GM12878 (cell line): Measurements from ENCODE around the gene CENPP. TPM values are rescaled to one million over a fixed set of nuclear protein-coding genes. Genes with fewer than 3 reads are reported as not detected.

Experiments used
- ATAC-seq: fragments of 200-7000 bp; cut with Tn5 transposase; 3 replicates; pipeline ENCODE4 v1.9.1; 2020; ENCODE audit warnings: mild to moderate bottlenecking, moderate library complexity
- BruUV-seq: library from RNA; stranded (reverse); fragments of 400-500 nt; replicated peaks from 2 replicates; lab custom pipeline; 2021; lab: Mats Ljungman, UMichigan
- CTCF ChIA-PET: fragments of 300-600 bp; sonication (Branson Sonifier 250); formaldehyde crosslinking; extraction: SDS; loops from one replicate; lab custom pipeline; 2021; ENCODE audit warnings: inconsistent platforms; lab: Yijun Ruan, JAX
- POLR2A ChIA-PET: fragments of 350-600 bp; formaldehyde crosslinking; extraction: SDS; loops from one replicate; lab custom pipeline; 2021; ENCODE audit warnings: inconsistent platforms; lab: Charles Lee
- RAD21 ChIA-PET: fragments of 300-600 bp; sonication (Branson Sonifier 250); formaldehyde crosslinking; loops from one replicate; lab custom pipeline; 2023; ENCODE audit warnings: antibody characterized with exemption; ENCODE audit not compliant: unreplicated experiment; lab: Charles Lee
- SMC1A ChIA-PET: fragments of 300-600 bp; sonication (Branson Sonifier 250); formaldehyde crosslinking; loops from one replicate; lab custom pipeline; 2023; ENCODE audit not compliant: unreplicated experiment, uncharacterized antibody; lab: Charles Lee
- DNase-seq: peaks from one replicate; pipeline ENCODE4 v3.0.0-alpha.2; 2011; ENCODE audit warnings: low read depth, low spot score
- FAIRE-seq: peaks from 3 replicates; lab custom pipeline; 2011; peaks lifted over from hg19 to GRCh38; lab: Jason Lieb, UNC
- H2AFZ ChIP-seq: 2 replicates; pipeline ENCODE4 v1.6.0; 2011; ENCODE audit warnings: low read depth, low read length, control low read depth; ENCODE audit not compliant: control insufficient read depth
- H3K27ac ChIP-seq: 2 replicates; pipeline ENCODE4 v1.5.1; 2011; ENCODE audit warnings: control low read depth; ENCODE audit not compliant: control insufficient read depth, insufficient read depth
- H3K27me3 ChIP-seq, 2 experiments: replicated peaks in 1 of 2; 2 replicates each; pipeline versions ENCODE4 v1.6.0 to v1.6.1; 2011; ENCODE audit warnings: low read length in 1 of 2; ENCODE audit not compliant: control insufficient read depth in 2 of 2, insufficient read depth in 2 of 2
- H3K36me3 ChIP-seq, 2 experiments: 2 replicates each; pipeline ENCODE4 v1.5.1; 2011; ENCODE audit warnings: low read length in 1 of 2; ENCODE audit not compliant: control insufficient read depth in 2 of 2, insufficient read depth in 2 of 2
- H3K4me1 ChIP-seq: 2 replicates; pipeline ENCODE4 v1.6.1; 2011; ENCODE audit warnings: mild to moderate bottlenecking, low read length, moderate library complexity, mixed read lengths; ENCODE audit not compliant: control insufficient read depth, insufficient read depth
- H3K4me2 ChIP-seq: 2 replicates; pipeline ENCODE4 v1.6.0; 2011; ENCODE audit warnings: control low read depth; ENCODE audit not compliant: control insufficient read depth, insufficient read depth
- H3K4me3 ChIP-seq: fragments of 200-600 bp; sonication (generic); 2 replicates; pipeline ENCODE4 v1.5.1; 2016
- H3K79me2 ChIP-seq: 2 replicates; pipeline ENCODE4 v1.6.0; 2011; ENCODE audit warnings: low read length; ENCODE audit not compliant: control insufficient read depth, insufficient read depth
- H3K9ac ChIP-seq: 2 replicates; pipeline ENCODE4 v1.8.0; 2011; ENCODE audit warnings: low read length, control low read depth, mixed read lengths; ENCODE audit not compliant: control insufficient read depth, insufficient read depth
- H3K9me3 ChIP-seq: replicated peaks from 3 replicates; pipeline ENCODE4 v1.5.1; 2011; ENCODE audit warnings: mild to moderate bottlenecking, low read length; ENCODE audit not compliant: control insufficient read depth, insufficient read depth
- H4K20me1 ChIP-seq: 2 replicates; pipeline ENCODE4 v1.6.0; 2011; ENCODE audit not compliant: control insufficient read depth, insufficient read depth
- CBX3 ChIP-seq: fragments of 200-600 bp; sonication (generic); IDR thresholded peaks from 2 replicates; pipeline ENCODE4 v1.6.1; 2016; ENCODE audit warnings: low read depth, borderline replicate concordance
- ESRRA ChIP-seq: IDR thresholded peaks from 2 replicates; pipeline ENCODE4 v1.6.1; 2012; ENCODE audit warnings: mild to moderate bottlenecking, low read length, improper control_type of control experiment
- FOXK2 ChIP-seq: fragments of 450-650 bp; IDR thresholded peaks from 2 replicates; pipeline ENCODE4 v1.6.1; 2017; ENCODE audit warnings: mild to moderate bottlenecking, moderate library complexity
- IRF5 ChIP-seq: fragments of 450-650 bp; IDR thresholded peaks from 2 replicates; pipeline ENCODE4 v1.6.1; 2017; ENCODE audit warnings: borderline replicate concordance
- MTA3 ChIP-seq: IDR thresholded peaks from 2 replicates; pipeline ENCODE4 v1.6.1; 2012; ENCODE audit warnings: low read length, inconsistent platforms, borderline replicate concordance
- NR2C2 ChIP-seq: IDR thresholded peaks from 2 replicates; pipeline ENCODE4 v1.6.1; 2011; ENCODE audit warnings: borderline replicate concordance, low read depth; ENCODE audit not compliant: control insufficient read depth, insufficient read length
- WGBS: methylation state at CpG from one replicate; pipeline ENCODE4 v1.1.6; 2016; ENCODE audit warnings: low lambda C conversion rate; ENCODE audit not compliant: insufficient replicate concordance, insufficient coverage; ENCODE audit errors: missing lambda C conversion rate; 5-methylcytosine and 5-hydroxymethylcytosine counted together
- in situ Hi-C: fragments of 300-500 bp; cut with MboI; formaldehyde crosslinking; loops from 9 replicates; pipeline ENCODE4 v1.14.3; 2018; ENCODE audit warnings: mixed read lengths
- intact Hi-C: fragments of 100-400 bp; cut with micrococcal nuclease; formaldehyde crosslinking; loops from one replicate; pipeline ENCODE4 v1.14.2; 2022; ENCODE audit not compliant: unreplicated experiment
- polyA plus RNA-seq, 11 experiments: library from polyadenylated mRNA; depleted of rRNA in 4 of 11; unstranded in 6 of 11; stranded (reverse) in 5 of 11; fragments of >200 nt; fragmentation: Nextera tagmentation in 4 of 11; fragmentation: Illumina TruSeq in 1 of 11; extraction: Ambion mirVana in 4 of 11; extraction: Trizol in 1 of 11; gene quantifications; 1 replicate in 1 of 11; 2 replicates in 10 of 11; pipeline versions ENCODE4 v1.2.1 to v1.2.3, GENCODE V29; 2011 to 2016; ENCODE audit warnings: inconsistent platforms in 2 of 11, missing spikeins in 2 of 11, low read depth in 1 of 11
- total RNA-seq, 4 experiments: library from RNA; depleted of rRNA in 3 of 4; stranded (reverse); fragments of >200 nt in 3 of 4; fragmentation: Illumina TruSeq in 1 of 4; extraction: Trizol in 1 of 4; gene quantifications; 2 replicates each; pipeline versions ENCODE4 v1.2.1 to v1.2.3, GENCODE V29; 2013 to 2021

The CENPP gene
- total and polyA plus RNA-seq, 10 of the 15 experiments (the other 5 are each of a cell fraction or from before 2014, with no cell fraction given) = 9.4 to 31.4 (median 19.8) TPM

- H3K4me2 ChIP-seq = no peak overlapping the region
- TF ChIP-seq NR2C2 = no peak
- TF ChIP-seq IRF5 = no peak
- no peak for TF ChIP-seq CBX3
- no peak for TF ChIP-seq MTA3
- TF ChIP-seq FOXK2 = no peak
- TF ChIP-seq ESRRA = no peak
- TF ChIP-seq, all 136 proteins: peak for 0
These were observed 88.8 kb downstream of the CENPP start for GRCh38 chr9:92414566-92414965.

More at GRCh38 chr9:92414566-92414965, 88.8 kb downstream of the CENPP start:
- no peak for FAIRE-seq
- no peaks in the 10 kb centered on the region for H4K20me1 ChIP-seq
- SMC1A ChIA-PET = interaction anchor here (1.8 kb wide), 1 partner anchor 10 kb away, joined by 7 read pairs; the partner anchor contains the start of gene OGN
- no peaks in the 10 kb centered on the region for H3K36me3 ChIP-seq
- no peak overlapping the region for H2AFZ ChIP-seq
- H3K27me3 ChIP-seq = no peaks in the 10 kb centered on the region
- H3K4me1 ChIP-seq = no peaks in the 10 kb centered on the region
- in situ Hi-C loops (no loop called here), intact Hi-C loops (no loop called here)
- RAD21 ChIA-PET = no interaction called here
- CTCF ChIA-PET = interaction anchor here (0.6 to 1.5 kb wide), 2 partner anchors 86 to 105 kb away, joined by 3 read pairs; no protein-coding TSS in a partner anchor
- H3K4me3 ChIP-seq = no peak overlapping the region
- ATAC-seq = no peak
- no peak overlapping the region for H3K9ac ChIP-seq
- H3K27ac ChIP-seq = no peak overlapping the region
- POLR2A ChIA-PET = no interaction called here
- BruUV-seq = no TSS peak
- H3K9me3 ChIP-seq = no peaks in the 10 kb centered on the region
- no peaks in the 10 kb centered on the region for H3K79me2 ChIP-seq
- WGBS = 0% methylated on average over 1 of the region's 1 CpG
- no peak for DNase-seq
